Omental fat pad (tissue), 4 donors: Measurements from ENCODE around the gene HTR6. TPM values are rescaled to one million over a fixed set of nuclear protein-coding genes. Genes with fewer than 3 reads are reported as not detected.

Source experiments
- ATAC-seq: fragments of 150-250 bp; one replicate; pipeline ENCODE4 v1.9.1; 2016; ENCODE audit warnings: mild to moderate bottlenecking, moderate library complexity; ENCODE audit not compliant: low FRiP score
- DNase-seq: peaks from one replicate; pipeline ENCODE4 v3.0.0-alpha.2; 2019; ENCODE audit warnings: low spot score
- CTCF ChIP-seq, 3 donors: fragments of 450-650 bp; IDR thresholded peaks; one replicate each; pipeline ENCODE4 v1.5.1; 2016 to 2017; ENCODE audit warnings: antibody characterized with exemption in 3 of 3, mild to moderate bottlenecking in 3 of 3, moderate library complexity in 2 of 3
- total RNA-seq, 4 donors: library from RNA; depleted of rRNA; stranded (reverse); fragments of >200 nt; gene quantifications; one replicate each; pipeline ENCODE4 v1.1.0, GENCODE V29; 2016

Gene HTR6
- total RNA-seq, 4 donors from 2014 or later: not detected

- DNase-seq (no peak), ATAC-seq (no peak)
- TF ChIP-seq CTCF (IDR thresholded peaks at IDR 0.05): no peak
These were observed 24.7 kb upstream of the HTR6 start for GRCh38 chr1:19639999-19640362.

DNA sequence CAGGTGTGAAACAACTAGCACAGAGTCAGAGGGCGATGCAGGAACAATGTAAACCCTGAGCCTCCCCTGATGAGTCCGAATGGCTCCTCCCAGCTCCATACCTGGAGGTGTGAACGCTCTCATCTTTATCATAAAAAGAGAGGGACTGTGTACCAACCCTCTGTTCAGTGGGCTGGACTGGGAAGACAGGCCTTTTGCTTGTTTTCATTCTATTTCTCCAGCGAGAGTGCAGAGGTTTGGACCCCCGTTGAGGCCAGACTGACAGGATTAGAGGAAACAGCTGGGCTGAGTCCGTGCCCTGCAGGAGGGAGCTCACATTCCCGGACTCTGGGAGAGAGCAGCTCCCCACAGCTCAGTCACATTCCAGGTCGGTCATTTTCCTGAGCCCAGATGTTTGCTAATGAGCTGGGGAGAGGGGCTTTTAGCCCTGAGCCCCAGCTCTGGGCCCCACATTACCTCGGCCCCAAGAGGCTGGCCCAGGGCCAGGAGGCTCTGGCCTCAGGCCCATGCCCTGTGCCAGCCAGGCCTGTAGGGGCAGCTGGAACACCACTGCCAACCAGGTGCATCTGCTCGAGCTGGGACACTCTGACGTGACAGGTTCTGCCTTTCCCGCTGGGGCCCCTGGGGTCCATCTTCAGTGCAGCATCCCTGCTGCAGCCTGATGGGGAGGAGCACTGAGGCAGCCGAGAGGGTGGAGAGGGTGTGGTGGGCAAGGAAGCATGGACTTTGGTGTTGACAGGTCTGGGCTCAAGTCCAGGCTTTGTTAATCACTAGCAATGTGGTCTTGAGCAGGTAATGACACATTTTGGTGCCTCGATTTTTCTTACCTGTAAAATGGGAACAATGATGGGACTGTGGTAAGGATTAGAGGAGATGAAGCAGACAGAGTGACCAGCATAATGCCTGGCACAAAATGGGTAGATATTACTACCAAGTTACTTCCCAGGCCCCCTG is 24.0 kb upstream of the HTR6 start:
- TF ChIP-seq CTCF (IDR thresholded peaks at IDR 0.05): no peak
- no peak for DNase-seq
- ATAC-seq: no peak

DNA sequence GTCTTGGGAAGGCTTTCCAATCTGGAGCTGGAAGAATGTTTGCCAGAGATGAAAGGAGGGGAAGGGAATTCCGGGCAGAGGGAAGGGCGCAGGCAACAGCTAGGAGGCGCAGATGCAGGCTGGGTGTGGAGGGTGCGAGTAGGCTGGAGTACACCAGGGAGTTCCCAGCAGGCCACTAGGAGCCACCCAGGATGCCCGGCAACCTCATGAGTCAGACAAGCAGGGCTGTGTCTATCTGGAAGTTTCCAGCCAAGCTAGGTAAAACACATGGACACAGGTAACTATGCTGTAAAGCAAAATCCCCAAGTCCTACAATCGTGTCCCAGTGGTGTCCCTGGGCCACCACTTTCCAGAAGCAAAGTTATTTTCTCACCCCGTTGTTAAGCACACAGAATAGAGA is 21.6 kb upstream of the HTR6 start:
- ATAC-seq: peak; percentile 33

GRCh38 chr1:19643602-19644394 is 20.9 kb upstream of the HTR6 start, which contains the start of gene NBL1:
NBL1 (plus strand) TSS chr1:19644311; CDS start chr1:19655031, 10,720 bp downstream.
- no peak for TF ChIP-seq CTCF (IDR thresholded peaks at IDR 0.05)
- DNase-seq (no peak), ATAC-seq (peak; percentile 84)

More for the DNA sequence above, 21.6 kb upstream of the HTR6 start:
- no peak for DNase-seq
- no peak for TF ChIP-seq CTCF (IDR thresholded peaks at IDR 0.05)

GRCh38 chr1:19644395-19644680 is 20.3 kb upstream of the HTR6 start:
- DNase-seq: no peak
- no peak for ATAC-seq

More at GRCh38 chr1:19644395-19644680, 20.3 kb upstream of the HTR6 start:
- TF ChIP-seq CTCF (IDR thresholded peaks at IDR 0.05): no peak
